Measurements from ENCODE around the gene SIL1.

Gene SIL1

GRCh38 chr5:139146809-139147482 is 51.2 kb downstream of the SIL1 start:
- DNase-seq (ENCODE audit: low read depth in 1 of 2, low spot score in 1 of 2): no peak

- DNase-seq (ENCODE audit: low read depth in 1 of 2, low spot score in 1 of 2): no peak
Measured at GRCh38 chr5:139141446-139142204, 56.5 kb downstream of the SIL1 start.

DNA sequence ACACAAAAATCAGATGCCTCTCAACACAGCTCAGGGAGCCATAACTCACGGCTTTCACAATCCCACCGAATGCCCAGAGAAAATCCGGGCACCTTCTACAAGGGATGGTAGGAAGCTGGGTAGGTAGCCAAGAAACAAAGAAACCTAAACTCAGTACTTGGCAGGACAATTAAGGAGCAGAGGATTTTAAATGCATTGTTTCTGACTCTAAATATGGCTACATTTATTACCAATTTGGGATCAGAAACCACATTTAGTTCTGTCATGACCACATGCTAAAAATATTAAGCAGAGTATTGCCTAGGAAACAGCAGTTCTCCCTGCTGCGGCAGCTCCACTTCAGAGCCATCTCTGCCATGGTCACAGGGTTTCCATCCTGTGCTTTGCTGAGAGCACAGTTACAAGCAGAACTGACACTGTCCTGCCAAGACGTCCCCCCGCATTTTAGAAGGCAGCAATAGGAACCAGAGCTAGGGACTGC is 57.5 kb downstream of the SIL1 start:
- no peak for DNase-seq (ENCODE audit: low read depth in 1 of 2, low spot score in 1 of 2)

- no peak for DNase-seq (ENCODE audit: low read depth in 1 of 2, low spot score in 1 of 2)
Measured at GRCh38 chr5:139138809-139139208, 59.4 kb downstream of the SIL1 start.

GRCh38 chr5:139138109-139138508 is 60.1 kb downstream of the SIL1 start:
- no peak for DNase-seq (ENCODE audit: low read depth in 1 of 2, low spot score in 1 of 2)

- DNase-seq (ENCODE audit: low read depth in 1 of 2, low spot score in 1 of 2): no peak
Measured at GRCh38 chr5:139137697-139138096, 60.5 kb downstream of the SIL1 start.

GRCh38 chr5:139134906-139135305 is 63.3 kb downstream of the SIL1 start:
- no peak for DNase-seq (ENCODE audit: low read depth in 1 of 2, low spot score in 1 of 2)

GRCh38 chr5:139133282-139133681 is 64.9 kb downstream of the SIL1 start:
- DNase-seq (ENCODE audit: low read depth in 1 of 2, low spot score in 1 of 2): no peak

GRCh38 chr5:139132515-139132914 is 65.7 kb downstream of the SIL1 start:
- no peak for DNase-seq (ENCODE audit: low read depth in 1 of 2, low spot score in 1 of 2)

DNA sequence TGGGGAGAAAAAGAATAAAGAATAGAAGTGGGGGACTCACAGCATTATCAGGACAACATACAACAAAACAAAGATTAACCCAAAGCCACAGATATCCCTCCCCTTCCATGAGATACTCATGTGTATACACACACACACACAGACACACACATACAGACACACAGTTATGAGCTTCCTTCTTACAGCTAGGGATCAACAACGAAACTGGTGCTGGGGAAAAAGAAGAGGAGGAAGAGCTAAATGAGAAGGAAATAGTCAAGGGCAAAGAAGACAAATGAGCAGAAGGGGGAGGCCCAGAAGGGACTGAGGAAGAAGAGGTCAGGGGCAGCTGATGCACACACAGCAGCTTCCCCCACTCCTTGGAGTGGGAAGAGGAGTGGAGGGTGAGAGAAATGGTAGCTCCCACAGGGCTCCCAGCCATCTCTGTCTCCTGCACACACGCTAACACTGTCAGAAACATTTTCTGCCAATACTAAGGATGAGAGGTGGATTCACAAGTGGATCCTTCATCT is 66.2 kb downstream of the SIL1 start:
- no peak for DNase-seq (ENCODE audit: low read depth in 1 of 2, low spot score in 1 of 2)

DNA sequence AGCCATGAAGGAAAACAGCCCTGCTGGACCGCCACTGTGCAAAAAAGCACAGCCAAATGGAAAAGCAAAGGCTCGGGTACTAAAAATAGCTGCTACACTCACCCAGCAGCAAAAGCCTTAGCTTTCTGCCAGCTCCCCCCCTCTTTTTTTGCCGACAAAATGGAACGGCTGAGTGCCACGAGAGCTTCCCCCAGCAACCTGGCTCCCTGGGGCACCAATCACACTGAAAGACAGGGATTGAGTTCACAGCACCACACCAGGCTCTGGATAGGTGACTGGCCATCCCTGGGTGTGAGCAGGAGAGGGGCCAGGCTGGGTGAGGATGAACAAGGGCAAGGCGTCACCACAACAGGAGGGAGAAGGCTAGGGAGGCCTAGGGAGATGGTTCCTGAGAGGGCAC is 66.7 kb downstream of the SIL1 start:
- no peak for DNase-seq (ENCODE audit: low read depth in 1 of 2, low spot score in 1 of 2)

DNA sequence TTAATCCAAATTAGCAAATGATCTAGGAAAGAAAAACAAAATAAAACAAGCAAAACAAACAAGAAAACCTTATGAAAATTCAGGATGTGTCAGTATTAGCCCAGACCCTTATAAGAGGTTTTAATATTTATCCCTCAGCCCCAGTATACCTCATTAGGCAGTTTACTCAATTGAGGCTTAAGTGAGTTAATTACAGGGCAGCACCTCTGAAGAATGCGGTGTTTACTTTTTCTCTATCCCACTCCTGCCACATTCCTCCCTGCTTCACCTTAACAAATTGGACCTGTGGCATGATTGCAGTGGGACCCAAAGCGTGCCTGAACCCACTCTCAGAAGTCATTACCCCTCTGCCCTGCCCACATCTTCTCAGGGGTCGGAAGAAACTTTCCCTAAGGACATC is 67.1 kb downstream of the SIL1 start:
- DNase-seq (ENCODE audit: low read depth in 1 of 2, low spot score in 1 of 2): no peak

DNA sequence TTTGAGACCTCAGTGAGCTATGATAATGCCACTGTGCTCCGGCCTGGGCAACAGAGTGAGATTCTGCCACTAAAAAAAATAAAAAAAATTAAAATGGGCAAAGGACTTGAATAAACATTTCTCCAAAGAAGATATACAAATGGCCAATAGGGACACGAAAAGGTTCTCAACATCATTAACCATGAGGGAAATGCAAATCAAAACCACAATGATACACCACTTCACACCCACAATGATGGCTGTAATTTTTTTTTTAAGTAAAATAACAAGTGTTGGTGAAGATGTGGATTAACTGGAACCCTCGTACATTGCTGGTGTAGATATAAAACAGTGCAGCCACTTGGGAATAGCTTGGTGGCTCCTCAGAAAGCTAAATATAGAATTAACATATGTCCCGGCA is 68.0 kb downstream of the SIL1 start:
- no peak for DNase-seq (ENCODE audit: low read depth in 1 of 2, low spot score in 1 of 2)

GRCh38 chr5:139126711-139127111 is 71.5 kb downstream of the SIL1 start:
- no peak for DNase-seq (ENCODE audit: low read depth in 1 of 2, low spot score in 1 of 2)

- DNase-seq (ENCODE audit: low read depth in 1 of 2, low spot score in 1 of 2): no peak
Measured at GRCh38 chr5:139125991-139126390, 72.2 kb downstream of the SIL1 start.

GRCh38 chr5:139124774-139125520 is 73.2 kb downstream of the SIL1 start:
- no peak for DNase-seq (ENCODE audit: low read depth in 1 of 2, low spot score in 1 of 2)

GRCh38 chr5:139121120-139121519 is 77.0 kb downstream of the SIL1 start:
- no peak for DNase-seq (ENCODE audit: low read depth in 1 of 2, low spot score in 1 of 2)

GRCh38 chr5:139120521-139120920 is 77.6 kb downstream of the SIL1 start:
- no peak for DNase-seq (ENCODE audit: low read depth in 1 of 2, low spot score in 1 of 2)

- DNase-seq (ENCODE audit: low read depth in 1 of 2, low spot score in 1 of 2): no peak
Measured at GRCh38 chr5:139118804-139119203, 79.4 kb downstream of the SIL1 start.

GRCh38 chr5:139117342-139117884 is 80.8 kb downstream of the SIL1 start:
- no peak for DNase-seq (ENCODE audit: low read depth in 1 of 2, low spot score in 1 of 2)

DNA sequence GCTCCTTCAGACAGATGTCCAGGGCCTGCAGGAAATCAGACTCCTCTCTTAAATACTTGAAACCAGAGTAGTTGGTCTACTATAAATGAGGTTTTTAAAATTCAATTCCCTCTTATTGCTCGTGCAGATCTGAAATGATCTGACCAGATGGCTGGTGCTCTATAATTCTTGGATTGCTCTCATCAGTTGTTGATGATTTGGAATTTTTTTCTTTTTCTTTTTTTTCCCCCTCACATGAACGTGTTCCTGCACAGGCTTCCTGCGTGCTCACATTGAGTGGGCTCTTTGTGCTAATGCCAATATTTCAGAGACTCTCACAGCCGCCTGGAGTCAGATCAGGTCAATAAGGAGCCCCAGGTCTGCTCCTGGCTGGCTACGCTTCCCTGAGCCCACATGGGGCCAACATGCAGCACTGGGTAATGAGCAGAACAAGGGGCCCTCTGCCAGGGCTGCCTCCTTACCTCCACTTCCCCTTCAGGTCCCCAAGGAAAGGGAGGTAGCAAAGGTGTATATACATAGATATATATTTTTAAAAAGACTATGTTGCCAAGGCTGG is 82.0 kb downstream of the SIL1 start:
- DNase-seq (ENCODE audit: low read depth in 1 of 2, low spot score in 1 of 2): no peak
